NCI-H2196 treated with DMSO at 0.1 percent for 48 hours (cell line): Measurements from ENCODE around the gene TMEM200B.
"Not testable (repeated sequence)": the region's sequence is repeated elsewhere in the genome, so short reads cannot be mapped to it uniquely, and the experiment has no call there.

Source experiments
- DNase-seq: peaks from one replicate; lab custom pipeline; 2025; ENCODE audit not compliant: unreplicated experiment; lab: John Stamatoyannopoulos, UW

TMEM200B gene

GRCh38 chr1:29123887-29124365 is at the start of gene TMEM200B:
Gene TMEM200B, minus strand, starts transcription at chr1:29123903. Its CDS starts 2,075 bp downstream, at chr1:29121828.
- DNase-seq: no peak

GRCh38 chr1:29172415-29172939 is 48.8 kb upstream of the TMEM200B start:
- DNase-seq: no peak

GRCh38 chr1:29171521-29171920 is 47.8 kb upstream of the TMEM200B start:
- no peak for DNase-seq

GRCh38 chr1:29171089-29171488 is 47.4 kb upstream of the TMEM200B start:
- DNase-seq: no peak

GRCh38 chr1:29169976-29170375 is 46.3 kb upstream of the TMEM200B start:
- no peak for DNase-seq

GRCh38 chr1:29167904-29168303 is 44.2 kb upstream of the TMEM200B start:
- DNase-seq: no peak

GRCh38 chr1:29166291-29166878 is 42.7 kb upstream of the TMEM200B start:
- DNase-seq: no peak

- no peak for DNase-seq
These were observed 40.9 kb upstream of the TMEM200B start for GRCh38 chr1:29164588-29164987.

- DNase-seq: no peak
These were observed 38.9 kb upstream of the TMEM200B start for GRCh38 chr1:29162476-29163138.

- DNase-seq: no peak
These were observed 38.3 kb upstream of the TMEM200B start for GRCh38 chr1:29162025-29162424.

GRCh38 chr1:29159773-29160172 is 36.1 kb upstream of the TMEM200B start:
- no peak for DNase-seq

GRCh38 chr1:29157269-29157601 is 33.5 kb upstream of the TMEM200B start:
- no peak for DNase-seq

- DNase-seq: no peak
These were observed 33.0 kb upstream of the TMEM200B start for GRCh38 chr1:29156543-29157268.

GRCh38 chr1:29152046-29152805 is 28.5 kb upstream of the TMEM200B start:
- DNase-seq: no peak

- not testable (repeated sequence) for DNase-seq
These were observed 26.6 kb upstream of the TMEM200B start for GRCh38 chr1:29150346-29150745.

GRCh38 chr1:29148656-29149491 is 25.2 kb upstream of the TMEM200B start:
- no peak for DNase-seq

- DNase-seq: no peak
These were observed 22.2 kb upstream of the TMEM200B start for GRCh38 chr1:29145739-29146437.

- no peak for DNase-seq
These were observed 20.5 kb upstream of the TMEM200B start for GRCh38 chr1:29144178-29144577.

- DNase-seq: no peak
These were observed 19.0 kb upstream of the TMEM200B start for GRCh38 chr1:29142714-29143113.
